PC-9 (cell line): ENCODE data around the gene SLC46A1.

Experiments used
- CTCF ChIP-seq: fragments of 200-600 bp; sonication (generic); conservative IDR thresholded peaks from 2 replicates; pipeline ENCODE4 v1.6.1; 2017; ENCODE audit warnings: mixed run types, antibody characterized with exemption, mild to moderate bottlenecking, moderate library complexity
- EZH2 ChIP-seq: fragments of 200-600 bp; sonication (generic); IDR thresholded peaks from 2 replicates; pipeline ENCODE4 v1.8.0; 2017; ENCODE audit warnings: antibody characterized with exemption, low read depth

GRCh38 chr17:28363186-28363585 is 42.8 kb downstream of the SLC46A1 start:
- no peak for TF ChIP-seq CTCF
- no peak for TF ChIP-seq EZH2
